MG63 (cell line): ENCODE measurements around the gene CD58. TPM values are rescaled to one million over a fixed set of nuclear protein-coding genes. Genes with fewer than 3 reads are reported as not detected.

Experiments used
- DNase-seq: peaks from one replicate; pipeline ENCODE4 v3.0.0-alpha.2; 2020
- H3K27me3 ChIP-seq: fragments of 250-450 bp; sonication (Bioruptor Pico); 2 replicates; pipeline ENCODE4 v1.5.1; 2020; ENCODE audit warnings: mild to moderate bottlenecking, moderate library complexity
- H3K36me3 ChIP-seq: fragments of 250-450 bp; sonication (Bioruptor Pico); 2 replicates; pipeline ENCODE4 v1.5.1; 2020; ENCODE audit warnings: mild to moderate bottlenecking, moderate library complexity
- H3K4me3 ChIP-seq: fragments of 250-450 bp; sonication (Bioruptor Pico); 2 replicates; pipeline ENCODE4 v1.5.1; 2020; ENCODE audit warnings: mild to moderate bottlenecking, moderate library complexity
- H3K9me3 ChIP-seq: fragments of 250-450 bp; sonication (Bioruptor Pico); 2 replicates; pipeline ENCODE4 v1.5.1; 2020; ENCODE audit warnings: mild to moderate bottlenecking, moderate library complexity
- total RNA-seq: library from RNA; depleted of rRNA; stranded (reverse); fragments of >200 nt; shearing (Covaris generic); gene quantifications from 2 replicates; pipeline ENCODE4 v1.2.3, GENCODE V29; 2014; ENCODE audit warnings: low replicate concordance

CD58 gene
- total RNA-seq, 1 experiment from 2014 or later, result 21.9 TPM

- no peaks in the 10 kb centered on the region for H3K27me3 ChIP-seq
- H3K36me3 ChIP-seq, result peaks cover 16% of the 10 kb centered on the region
- H3K4me3 ChIP-seq, result no peak overlapping the region
- no peak for DNase-seq
- H3K9me3 ChIP-seq, result peaks cover 6% of the 10 kb centered on the region
These were observed 9.9 kb downstream of the CD58 start for GRCh38 chr1:116560704-116561490.

- Histone ChIP-seq H3K36me3 (peaks cover 10% of the 10 kb centered on the region; the same call in 1 of the 2 replicates), H3K27me3 (no peaks in the 10 kb centered on the region), H3K9me3 (peaks cover 6% of the 10 kb centered on the region), H3K4me3 (no peak overlapping the region)
- DNase-seq, result no peak
These were observed 11.5 kb downstream of the CD58 start for GRCh38 chr1:116559304-116559761.

DNA sequence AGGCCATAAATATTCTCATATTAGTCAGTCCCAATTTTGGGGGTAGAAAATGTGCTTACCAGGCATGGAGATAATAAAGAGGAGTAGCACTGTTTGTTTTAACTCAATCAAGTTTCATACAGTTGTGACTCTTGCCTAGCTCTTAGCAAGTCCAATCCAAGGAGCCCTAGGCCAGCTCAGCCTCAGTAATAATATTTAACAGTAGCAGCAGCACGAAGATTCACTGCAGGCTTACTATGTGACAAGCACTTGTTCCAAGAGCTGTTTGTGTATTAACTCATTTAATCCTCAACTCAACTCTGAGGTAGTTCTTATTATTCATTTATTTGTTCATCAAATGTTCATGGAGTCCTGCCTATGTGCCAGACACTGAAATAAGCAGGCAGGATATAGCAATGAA, 12.3 kb downstream of the CD58 start:
- Histone ChIP-seq H3K27me3 (no peaks in the 10 kb centered on the region), H3K4me3 (no peak overlapping the region), H3K9me3 (peaks cover 2% of the 10 kb centered on the region; the same call in 1 of the 2 replicates), H3K36me3 (peaks cover 6% of the 10 kb centered on the region; the same call in 1 of the 2 replicates)
- DNase-seq, result no peak

GRCh38 chr1:116558140-116558549, 12.7 kb downstream of the CD58 start:
- no peak for DNase-seq
- Histone ChIP-seq H3K27me3 (no peaks in the 10 kb centered on the region), H3K4me3 (no peak overlapping the region), H3K9me3 (no peaks in the 10 kb centered on the region; the same call in 1 of the 2 replicates), H3K36me3 (peaks cover 5% of the 10 kb centered on the region; the same call in 1 of the 2 replicates)

- H3K36me3 ChIP-seq, result no peaks in the 10 kb centered on the region
- no peaks in the 10 kb centered on the region for H3K27me3 ChIP-seq
- no peak overlapping the region for H3K4me3 ChIP-seq
- DNase-seq, result no peak
- H3K9me3 ChIP-seq, result no peaks in the 10 kb centered on the region
These were observed 13.4 kb downstream of the CD58 start for GRCh38 chr1:116557323-116557878.

DNA sequence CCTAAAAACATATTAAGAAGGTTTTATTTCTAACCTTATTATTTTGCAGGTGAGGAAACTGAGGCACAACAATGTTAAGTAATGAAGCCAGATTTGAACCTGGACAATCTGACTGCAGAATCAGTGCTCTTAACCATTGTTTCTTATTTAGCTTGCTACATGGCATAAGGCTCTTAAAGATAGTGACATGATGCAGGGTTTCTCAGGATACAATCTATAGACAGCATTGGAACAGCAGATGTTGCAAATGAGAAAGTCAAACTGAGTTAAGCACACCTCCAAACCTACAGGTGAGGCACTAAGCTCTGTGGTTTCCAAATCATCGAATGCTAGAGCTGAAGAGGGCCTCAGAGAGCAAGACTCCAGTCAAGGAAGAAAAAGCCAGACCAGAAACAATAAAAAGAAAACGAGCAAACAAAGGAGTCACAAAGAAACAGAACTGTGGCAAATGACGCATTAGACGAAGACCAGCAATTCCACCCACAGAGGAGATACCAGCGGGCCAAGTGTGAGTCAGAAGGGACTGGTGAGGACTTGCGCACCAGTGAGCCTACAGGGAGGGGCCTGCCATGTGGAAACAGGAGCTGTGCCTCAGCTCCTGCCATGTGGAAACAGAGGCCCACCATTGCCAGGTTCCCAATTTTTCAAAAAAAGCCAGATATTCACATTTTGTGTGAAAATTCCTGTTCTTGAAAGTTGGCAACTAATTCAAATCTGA, 14.4 kb downstream of the CD58 start:
- Histone ChIP-seq H3K9me3 (no peaks in the 10 kb centered on the region), H3K4me3 (no peak overlapping the region), H3K27me3 (no peaks in the 10 kb centered on the region), H3K36me3 (no peaks in the 10 kb centered on the region)
- DNase-seq, result peak; percentile 99

GRCh38 chr1:116554924-116555323, 15.9 kb downstream of the CD58 start:
- no peaks in the 10 kb centered on the region for H3K27me3 ChIP-seq
- no peak for DNase-seq
- H3K36me3 ChIP-seq, result no peaks in the 10 kb centered on the region
- H3K9me3 ChIP-seq, result no peaks in the 10 kb centered on the region
- no peak overlapping the region for H3K4me3 ChIP-seq

- peak; percentile 21 for DNase-seq
These were observed 17.3 kb downstream of the CD58 start for GRCh38 chr1:116553386-116554115.

GRCh38 chr1:116546354-116546977, 24.4 kb downstream of the CD58 start:
- H3K27me3 ChIP-seq, result no peaks in the 10 kb centered on the region
- no peak overlapping the region for H3K4me3 ChIP-seq
- no peaks in the 10 kb centered on the region for H3K9me3 ChIP-seq
- DNase-seq, result no peak
- H3K36me3 ChIP-seq, result peaks cover 17% of the 10 kb centered on the region

More at GRCh38 chr1:116553386-116554115, 17.3 kb downstream of the CD58 start:
- H3K9me3 ChIP-seq, result no peaks in the 10 kb centered on the region
- no peaks in the 10 kb centered on the region for H3K36me3 ChIP-seq
- H3K4me3 ChIP-seq, result no peak overlapping the region
- H3K27me3 ChIP-seq, result no peaks in the 10 kb centered on the region

GRCh38 chr1:116545359-116545705, 25.5 kb downstream of the CD58 start:
- H3K27me3 ChIP-seq, result no peaks in the 10 kb centered on the region
- DNase-seq, result no peak
- H3K36me3 ChIP-seq, result peaks cover 19% of the 10 kb centered on the region
- H3K4me3 ChIP-seq, result no peak overlapping the region
- H3K9me3 ChIP-seq, result no peaks in the 10 kb centered on the region

DNA sequence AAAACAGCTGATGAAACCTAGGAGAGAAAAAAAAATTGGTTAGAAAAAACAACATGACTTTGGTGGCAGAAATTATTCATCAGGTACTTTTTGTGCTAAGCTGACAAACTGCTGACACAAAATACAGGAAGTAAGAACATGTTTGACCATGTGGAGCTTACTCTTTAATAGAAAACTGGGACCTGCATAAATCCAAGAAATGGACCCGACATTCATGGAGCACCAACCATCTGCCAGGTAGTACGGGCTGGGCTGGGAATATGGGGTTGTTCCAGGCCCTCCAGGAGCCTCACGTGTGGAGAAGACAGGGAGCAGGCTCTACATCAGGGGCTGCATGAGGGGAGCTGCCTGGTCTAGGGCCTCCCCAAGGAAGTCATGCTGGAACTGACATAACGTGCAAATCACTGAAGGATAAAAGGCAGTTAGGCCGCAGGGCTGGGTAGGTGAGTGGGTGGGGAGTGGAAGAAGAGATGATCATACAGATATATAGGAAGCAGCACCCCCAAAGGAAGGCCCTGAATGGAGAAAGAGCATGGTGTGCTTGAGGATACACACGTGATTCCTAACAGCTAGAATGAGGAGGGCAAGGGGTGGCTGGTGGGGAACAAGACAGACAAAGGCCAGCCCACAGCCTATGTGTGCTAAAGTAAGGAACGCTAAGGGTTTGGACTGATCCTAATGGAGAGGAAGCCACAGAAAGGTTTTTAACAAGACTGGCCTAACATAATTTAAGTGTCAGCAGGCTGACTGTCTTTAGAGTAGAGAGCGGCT, 26.1 kb downstream of the CD58 start:
- no peak for DNase-seq

GRCh38 chr1:116540088-116540487, 30.7 kb downstream of the CD58 start:
- Histone ChIP-seq H3K9me3 (no peaks in the 10 kb centered on the region), H3K36me3 (peaks cover 33% of the 10 kb centered on the region), H3K4me3 (no peak overlapping the region), H3K27me3 (no peaks in the 10 kb centered on the region)
- DNase-seq, result no peak

More for the DNA sequence above, 26.1 kb downstream of the CD58 start:
- peaks cover 19% of the 10 kb centered on the region for H3K36me3 ChIP-seq
- H3K4me3 ChIP-seq, result no peak overlapping the region
- H3K9me3 ChIP-seq, result no peaks in the 10 kb centered on the region
- H3K27me3 ChIP-seq, result no peaks in the 10 kb centered on the region

DNA sequence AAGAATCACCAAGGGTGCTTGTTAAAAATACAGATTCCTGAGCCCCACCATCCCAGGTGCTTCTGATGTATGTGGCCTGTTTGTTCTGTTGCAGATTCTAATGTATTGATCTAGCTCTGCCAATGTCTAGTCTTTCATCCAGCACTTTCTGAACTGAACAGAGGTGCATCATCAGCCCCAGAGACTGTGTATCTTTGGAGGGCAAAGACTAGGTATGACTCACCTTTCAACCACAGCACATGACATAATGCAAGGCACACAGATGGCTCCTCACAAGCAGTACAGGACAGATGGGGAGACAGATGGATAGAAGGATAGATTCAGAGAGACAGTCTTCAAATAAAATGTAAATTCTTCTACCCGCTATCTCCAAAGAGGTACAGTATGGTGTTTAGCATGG, 32.3 kb downstream of the CD58 start:
- Histone ChIP-seq H3K27me3 (no peaks in the 10 kb centered on the region), H3K36me3 (peaks cover 34% of the 10 kb centered on the region)

DNA sequence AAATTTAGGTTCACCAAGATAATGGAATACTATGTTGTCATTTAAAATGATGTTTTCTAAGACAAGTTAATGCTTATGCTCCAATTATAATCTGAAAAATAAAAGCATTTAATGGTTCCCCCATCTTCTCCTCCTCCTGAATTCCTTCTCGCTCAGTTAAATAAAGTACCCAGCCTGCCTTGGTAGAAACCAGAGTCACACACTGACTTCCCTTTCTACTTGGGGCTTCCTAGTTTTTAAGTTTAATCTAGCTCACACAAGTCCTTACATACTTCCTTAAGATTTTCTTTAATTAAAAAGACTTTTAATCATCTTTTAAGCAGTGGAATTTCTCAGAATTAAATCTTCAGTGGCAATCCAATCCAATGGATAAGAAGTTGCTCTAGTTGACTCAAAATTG, 32.9 kb downstream of the CD58 start:
- no peak overlapping the region for H3K4me3 ChIP-seq
- H3K27me3 ChIP-seq, result no peaks in the 10 kb centered on the region
- DNase-seq, result no peak
- peaks cover 32% of the 10 kb centered on the region for H3K36me3 ChIP-seq
- H3K9me3 ChIP-seq, result no peaks in the 10 kb centered on the region

More for the DNA sequence above, 32.3 kb downstream of the CD58 start:
- Histone ChIP-seq H3K4me3 (no peak overlapping the region), H3K9me3 (no peaks in the 10 kb centered on the region)
- no peak for DNase-seq

DNA sequence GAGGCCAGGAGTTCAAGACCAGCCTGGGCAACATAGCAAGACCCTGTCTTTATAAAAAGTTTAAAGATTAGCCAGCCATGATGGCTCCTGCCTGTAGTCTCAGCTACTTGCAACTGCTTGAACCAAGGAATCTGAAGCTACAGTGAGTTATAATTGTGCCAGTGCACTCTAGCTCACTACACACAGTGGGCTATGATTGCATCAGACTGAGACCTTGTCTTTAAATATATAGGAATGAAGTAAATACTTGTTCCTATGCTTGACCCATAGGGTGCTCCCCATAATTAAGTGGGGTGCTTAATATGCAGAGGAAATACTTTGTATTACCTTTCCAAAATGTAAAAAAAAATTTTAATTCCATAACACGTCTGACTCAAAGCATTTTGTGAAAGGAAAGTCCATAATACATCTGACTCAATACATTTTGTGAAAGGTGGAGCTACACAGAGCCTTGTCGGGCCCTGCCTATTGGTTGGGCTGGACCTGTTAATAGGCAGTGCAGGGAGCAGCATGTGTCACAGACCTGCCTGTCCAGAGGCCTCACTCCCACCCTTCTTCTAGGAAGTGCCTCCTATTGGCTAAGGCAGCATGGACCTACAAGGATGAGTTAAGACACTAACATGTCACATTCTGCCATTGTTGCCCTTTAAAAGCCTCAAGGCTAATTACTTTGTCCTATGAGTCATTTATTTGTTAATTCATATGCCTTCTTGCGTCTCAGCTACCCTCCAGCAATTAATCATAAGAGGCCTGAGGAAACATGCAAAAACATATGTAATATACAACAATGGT, 33.6 kb downstream of the CD58 start:
- Histone ChIP-seq H3K4me3 (no peak overlapping the region), H3K27me3 (no peaks in the 10 kb centered on the region), H3K36me3 (peaks cover 29% of the 10 kb centered on the region), H3K9me3 (no peaks in the 10 kb centered on the region)
- DNase-seq, result no peak
